IPS-NIHi7 (cell line): ENCODE measurements around the gene COL2A1.
"Not testable (repeated sequence)": the region's sequence is repeated elsewhere in the genome, so short reads cannot be mapped to it uniquely, and the experiment has no call there.

Experiments used
- DNase-seq: peaks from one replicate; pipeline ENCODE4 v3.0.0; 2012; ENCODE audit warnings: mixed read lengths; ENCODE audit errors: extremely low spot score

The COL2A1 gene

DNA sequence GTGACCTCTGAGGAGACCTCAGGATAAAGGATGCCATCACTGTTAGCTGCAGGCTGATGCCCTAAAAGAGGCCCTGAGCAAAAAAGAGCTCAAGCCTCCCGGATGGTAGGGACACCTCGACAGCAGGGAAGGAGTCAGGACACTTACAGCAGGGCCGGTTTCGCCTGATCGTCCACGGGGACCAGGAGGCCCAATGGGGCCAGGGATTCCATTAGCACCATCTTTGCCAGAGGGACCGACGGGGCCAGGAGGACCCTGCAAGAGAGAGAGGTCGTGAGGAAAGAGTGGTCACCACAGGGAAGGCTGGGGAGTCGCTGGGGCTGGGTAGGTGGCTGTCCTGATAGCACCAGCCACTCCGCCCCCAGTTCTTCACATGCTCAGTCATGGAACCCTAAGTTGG is 28.5 kb downstream of the COL2A1 start:
- no peak for DNase-seq

DNA sequence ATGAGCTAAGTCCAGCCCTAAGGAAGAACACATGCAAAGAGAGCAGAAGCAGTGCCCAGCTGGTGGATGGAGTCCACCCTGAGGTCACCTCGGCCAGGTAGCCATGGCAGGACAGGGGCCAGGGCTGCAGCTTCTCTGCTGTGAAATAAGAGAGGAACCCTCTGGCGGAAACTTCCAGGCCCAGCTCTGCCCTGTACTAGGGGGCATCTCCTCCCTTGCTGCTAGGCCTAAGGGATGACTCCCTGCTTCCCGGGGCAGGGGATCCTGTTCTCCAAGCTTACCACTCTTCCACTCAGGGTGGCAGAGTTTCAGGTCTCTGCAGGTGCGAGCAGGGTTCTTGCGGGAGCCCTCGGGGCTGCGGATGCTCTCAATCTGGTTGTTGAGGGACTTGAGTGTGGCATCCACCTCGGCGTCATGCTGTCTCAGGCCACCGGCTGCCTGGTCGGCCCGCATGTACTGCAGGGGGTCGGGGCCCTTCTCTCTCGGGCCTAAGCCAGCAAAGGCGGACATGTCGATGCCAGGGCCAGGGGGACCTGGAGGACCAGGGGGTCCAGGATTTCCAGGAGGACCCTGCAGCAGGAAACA is 29.1 kb downstream of the COL2A1 start:
- no peak for DNase-seq

DNA sequence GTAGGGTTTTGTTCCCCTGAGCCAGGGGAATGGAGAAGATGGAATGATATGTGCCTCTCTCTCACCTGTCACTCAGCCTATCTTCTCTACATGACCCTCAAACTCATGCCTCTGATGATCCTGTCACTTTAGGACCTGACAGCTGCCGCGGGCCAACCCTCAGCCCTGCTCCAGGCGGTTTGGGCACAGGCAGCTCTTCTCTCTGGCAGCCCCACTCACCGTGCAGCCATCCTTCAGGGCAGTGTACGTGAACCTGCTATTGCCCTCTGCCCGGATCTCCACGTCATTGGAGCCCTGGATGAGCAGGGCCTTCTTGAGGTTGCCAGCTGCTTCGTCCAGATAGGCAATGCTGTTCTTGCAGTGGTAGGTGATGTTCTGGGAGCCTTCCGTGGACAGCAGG is 30.4 kb downstream of the COL2A1 start:
- no peak for DNase-seq

DNA sequence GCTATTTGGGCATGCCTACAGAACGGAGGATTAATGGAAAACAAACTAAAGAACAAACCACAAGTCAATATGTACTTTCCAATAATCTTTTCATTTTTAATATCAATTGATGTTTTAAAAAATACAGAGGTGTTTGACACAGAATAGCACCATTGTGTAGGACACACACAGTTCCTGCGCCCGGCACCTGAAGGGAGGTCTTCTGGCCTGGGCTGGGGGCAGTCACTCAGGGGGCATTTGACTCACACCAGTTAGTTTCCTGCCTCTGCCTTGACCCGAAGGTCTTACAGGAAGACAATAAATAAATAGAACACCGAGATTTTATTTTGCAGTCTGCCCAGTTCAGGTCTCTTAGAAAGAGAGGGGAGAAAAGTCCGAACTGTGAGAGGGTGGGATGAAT is 31.4 kb downstream of the COL2A1 start:
- no peak for DNase-seq

DNA sequence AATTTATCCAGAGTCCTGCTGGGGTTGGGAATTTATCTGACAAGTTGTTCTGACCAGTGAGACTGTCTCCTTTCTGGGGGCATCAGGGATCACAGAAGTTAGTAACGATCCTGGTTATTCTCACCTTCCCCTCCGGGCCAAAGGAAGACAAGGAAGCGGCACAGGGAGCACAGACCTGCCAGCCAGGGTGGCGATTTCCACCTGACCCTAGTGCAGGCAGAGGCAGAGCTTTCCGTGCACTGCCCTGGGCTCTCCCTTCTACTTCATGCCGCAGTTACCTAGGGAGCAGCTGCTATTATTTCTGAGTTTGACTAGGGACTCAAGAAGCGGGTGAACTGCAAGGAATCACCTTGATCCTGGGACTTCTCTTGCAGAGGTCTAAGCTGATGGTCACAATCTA is 33.4 kb downstream of the COL2A1 start:
- DNase-seq = no peak

DNA sequence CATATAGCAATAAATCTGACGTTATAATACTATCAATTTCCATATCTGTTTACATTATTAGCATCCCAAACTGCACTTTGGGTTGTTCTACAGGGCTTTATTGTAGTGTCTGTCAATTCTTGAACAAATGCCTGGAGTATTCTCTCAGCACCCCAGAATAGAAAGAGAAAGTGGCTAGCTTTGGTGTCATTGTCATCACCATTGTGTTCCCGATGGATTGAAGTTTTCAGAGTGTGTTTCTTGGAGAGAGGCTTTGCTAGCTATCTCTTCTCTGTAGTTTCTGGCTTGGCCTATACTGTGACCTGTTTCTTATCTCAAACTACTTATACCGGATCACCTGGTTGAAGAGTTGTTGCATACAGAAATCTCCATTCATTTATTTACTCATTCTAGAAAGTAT is 34.4 kb downstream of the COL2A1 start:
- DNase-seq = no peak

DNA sequence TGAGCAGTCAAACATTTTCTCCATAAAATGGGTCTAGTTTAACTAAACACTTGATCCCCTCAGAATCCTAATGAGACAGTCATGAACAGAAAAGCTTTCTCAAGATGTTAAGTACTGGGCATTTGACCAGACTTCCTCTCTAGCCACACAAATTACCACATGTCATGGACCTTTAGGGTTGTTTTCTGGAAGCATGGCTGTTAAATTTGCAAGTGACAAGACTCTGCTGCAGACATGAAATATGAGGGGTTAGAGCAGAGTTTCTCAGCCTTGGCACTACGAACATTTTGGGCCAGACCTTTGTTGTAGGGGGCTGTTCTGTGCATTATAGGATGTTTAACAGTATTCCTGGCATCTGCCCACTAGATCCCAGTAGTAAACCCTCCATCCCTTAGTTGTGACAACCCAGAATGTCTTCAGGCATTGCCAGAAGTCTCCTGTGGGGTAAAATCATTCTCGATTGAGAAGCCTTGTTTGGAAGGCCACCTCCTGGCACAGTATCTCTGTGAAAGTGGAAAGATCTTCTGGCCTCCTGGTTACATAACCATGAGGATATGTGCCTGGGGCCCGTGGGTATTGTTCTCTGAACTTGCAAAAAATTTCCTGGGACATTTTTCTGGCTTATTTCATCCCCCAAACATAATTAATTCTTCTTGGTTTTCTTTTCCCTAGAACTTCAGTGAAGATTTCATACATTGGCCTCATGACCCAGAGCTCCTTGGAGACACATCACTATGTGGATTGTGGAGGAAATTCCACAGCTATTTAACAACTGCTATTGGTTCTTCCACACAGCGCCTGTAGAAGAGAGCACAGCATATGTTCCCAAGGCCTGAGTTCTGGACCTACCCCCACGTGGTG is 36.6 kb downstream of the COL2A1 start:
- no peak for DNase-seq

DNA sequence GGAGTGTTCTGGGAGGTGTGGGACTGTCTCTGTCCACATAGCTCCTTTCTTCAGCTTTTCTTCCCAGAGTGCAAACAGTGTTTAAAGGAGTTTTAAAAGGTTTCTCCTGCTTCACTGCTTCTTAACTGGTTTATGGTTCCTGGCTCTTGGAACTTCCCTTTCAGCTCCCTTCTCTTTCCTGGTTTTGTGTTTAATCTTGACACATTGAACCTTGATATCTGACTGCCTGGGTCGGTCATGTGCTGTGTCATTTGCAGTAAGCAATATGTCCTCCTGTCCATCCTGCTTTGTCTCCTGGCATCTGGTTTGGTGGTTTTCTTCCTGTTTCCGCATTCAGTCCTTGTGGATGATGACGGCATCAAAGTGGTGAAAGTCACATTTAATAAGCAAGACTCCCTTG is 38.7 kb downstream of the COL2A1 start:
- no peak for DNase-seq

DNA sequence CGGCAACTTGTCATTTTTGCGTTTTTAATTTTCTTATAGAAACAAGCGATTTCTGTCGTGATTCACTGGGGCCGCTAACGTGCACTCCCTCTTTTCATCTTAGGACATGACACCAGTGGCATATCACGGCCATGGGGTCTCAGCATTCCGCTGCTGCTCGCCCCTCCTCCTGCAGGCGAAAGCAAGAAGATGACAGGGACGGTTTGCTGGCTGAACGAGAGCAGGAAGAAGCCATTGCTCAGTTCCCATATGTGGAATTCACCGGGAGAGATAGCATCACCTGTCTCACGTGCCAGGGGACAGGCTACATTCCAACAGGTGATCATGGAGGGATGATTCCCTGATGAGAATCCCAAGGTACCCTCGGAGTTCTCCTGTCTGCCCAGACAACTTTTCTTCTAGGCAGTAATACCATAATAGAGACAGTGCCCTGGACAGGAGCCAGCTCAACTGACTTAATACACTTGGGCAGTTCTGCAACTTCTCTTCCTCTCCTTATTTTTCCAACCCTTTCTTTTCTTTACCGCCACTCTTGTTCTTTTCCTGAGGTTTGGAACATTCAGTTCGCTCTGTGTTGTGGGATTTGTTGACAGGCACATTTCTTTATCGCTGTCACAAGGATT is 40.1 kb downstream of the COL2A1 start:
- peak; percentile 41 for DNase-seq

DNA sequence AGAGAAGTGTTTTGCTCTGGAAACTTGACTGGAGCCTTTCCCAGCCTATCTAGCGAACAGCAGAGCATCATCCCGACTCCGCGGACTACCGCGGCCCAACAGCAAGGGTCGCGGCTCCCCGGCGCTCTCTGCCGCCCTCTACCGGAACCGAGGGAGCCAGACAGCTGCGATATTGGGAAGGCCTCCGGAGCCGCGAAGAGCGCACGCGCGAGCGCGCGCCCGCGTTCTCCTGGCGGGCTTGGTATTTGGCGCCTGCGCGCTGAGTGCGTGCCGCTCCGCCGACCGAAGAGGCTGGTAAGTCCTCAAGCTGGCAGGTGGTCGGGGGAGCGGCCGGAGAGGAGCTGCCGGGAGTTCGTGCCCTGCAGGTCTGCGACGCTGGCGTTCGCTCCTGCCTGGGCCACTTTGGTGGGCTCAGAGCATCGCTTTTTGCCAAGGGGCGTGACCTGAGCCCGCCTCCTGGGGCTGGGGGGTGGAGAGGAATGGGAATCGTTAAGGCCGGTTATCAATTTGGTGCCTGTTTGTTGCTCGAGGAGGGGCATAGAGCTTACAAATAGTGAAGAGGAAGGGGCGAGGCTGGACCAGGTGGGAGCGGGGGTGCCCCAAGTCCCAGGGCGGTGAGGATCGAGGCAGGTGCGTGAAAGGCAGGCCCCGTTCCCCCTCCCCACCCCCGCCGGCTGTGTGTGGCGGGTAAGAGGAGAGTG is 40.8 kb downstream of the COL2A1 start, which contains the start of gene TMEM106C:
Gene TMEM106C (plus strand): TSS at position 257 of the 701 bp plus-strand sequence. CDS start 641 bp downstream, outside the sequence.
- DNase-seq = peak; percentile 100

DNA sequence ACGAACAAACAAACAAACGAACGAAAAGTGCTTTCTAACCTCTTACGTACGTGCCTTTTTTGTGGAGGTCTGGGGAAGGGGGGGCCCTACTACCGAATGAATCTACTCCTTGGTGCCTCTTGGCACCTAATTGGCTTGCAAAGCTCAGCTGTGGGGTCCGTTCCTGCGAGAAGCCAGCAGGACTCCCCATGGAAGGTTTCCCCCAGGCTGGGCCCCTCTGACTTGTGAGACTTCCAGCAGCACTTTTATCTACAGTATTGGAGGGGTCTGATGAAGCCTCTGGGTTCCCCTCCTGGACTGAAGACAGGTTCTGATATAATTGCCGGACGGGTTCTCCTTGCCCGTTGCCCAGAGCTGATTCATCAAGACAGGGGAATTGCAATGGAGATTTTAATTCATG is 42.1 kb downstream of the COL2A1 start:
- no peak for DNase-seq

DNA sequence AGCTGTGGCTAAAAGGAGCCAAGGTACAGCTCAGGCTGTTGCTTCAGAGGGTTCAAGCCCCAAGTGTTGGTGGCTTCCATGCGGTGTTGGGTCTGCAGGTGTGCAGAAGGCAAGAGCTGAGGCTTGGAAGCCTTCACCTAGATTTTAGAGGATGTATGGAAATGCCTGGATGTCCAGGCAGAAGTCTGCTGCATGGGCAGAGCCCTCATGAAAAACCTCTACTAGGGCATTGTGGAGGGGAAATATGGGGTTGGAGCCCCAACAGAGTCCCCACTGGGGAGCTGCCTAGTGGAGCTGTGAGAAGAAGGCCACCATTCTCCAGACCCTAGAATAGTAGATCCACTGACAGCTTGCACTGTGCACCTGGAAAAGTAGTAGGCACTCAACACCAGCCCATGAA is 46.6 kb downstream of the COL2A1 start:
- not testable (repeated sequence) for DNase-seq

DNA sequence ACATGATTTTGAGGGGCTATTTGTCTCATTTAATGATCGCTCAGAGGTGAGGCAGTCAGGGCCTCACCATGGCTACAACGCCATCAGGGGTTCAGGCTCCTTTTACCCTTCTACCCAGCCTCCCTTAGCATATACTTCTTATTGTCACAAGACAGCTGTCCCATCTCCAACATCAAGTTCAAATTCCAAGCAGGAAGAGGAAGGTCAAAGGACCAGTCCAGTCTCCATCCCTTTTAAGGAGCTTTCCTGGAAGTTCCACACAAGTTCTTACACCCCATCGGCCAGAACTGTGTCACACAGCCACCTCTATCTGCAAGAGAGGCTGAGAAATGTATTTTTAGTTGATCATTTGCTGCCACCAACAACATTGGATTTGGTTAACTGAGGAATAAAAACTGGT is 49.2 kb downstream of the COL2A1 start:
- no peak for DNase-seq

DNA sequence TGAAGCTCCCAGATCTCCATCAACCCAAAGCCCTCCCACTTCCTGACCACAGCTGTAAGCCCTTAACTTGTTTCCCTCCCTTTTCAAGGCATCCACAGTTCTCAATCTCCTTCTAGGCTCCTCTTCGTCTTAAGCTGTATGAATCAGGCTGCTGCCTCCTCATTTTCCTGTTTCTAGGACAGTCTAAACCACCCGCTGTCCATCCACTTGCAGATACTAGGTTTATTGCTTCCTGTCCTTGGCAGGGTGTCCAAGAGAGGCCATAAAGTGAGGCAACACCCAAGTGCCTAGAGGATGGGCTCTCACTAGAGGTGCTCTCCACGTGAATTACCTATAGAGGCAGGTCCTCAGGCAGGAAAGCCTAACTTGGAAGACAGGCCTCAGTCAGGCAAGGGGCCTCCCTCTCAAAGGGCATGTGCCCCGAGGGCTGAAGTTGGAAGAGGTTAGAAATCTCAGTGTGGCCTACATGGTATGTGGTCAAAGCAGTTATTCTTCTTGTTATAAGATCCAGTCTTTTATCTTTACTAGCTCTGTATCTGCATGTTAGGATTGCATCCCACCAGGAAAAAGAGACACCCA is 49.7 kb downstream of the COL2A1 start:
- DNase-seq = no peak

DNA sequence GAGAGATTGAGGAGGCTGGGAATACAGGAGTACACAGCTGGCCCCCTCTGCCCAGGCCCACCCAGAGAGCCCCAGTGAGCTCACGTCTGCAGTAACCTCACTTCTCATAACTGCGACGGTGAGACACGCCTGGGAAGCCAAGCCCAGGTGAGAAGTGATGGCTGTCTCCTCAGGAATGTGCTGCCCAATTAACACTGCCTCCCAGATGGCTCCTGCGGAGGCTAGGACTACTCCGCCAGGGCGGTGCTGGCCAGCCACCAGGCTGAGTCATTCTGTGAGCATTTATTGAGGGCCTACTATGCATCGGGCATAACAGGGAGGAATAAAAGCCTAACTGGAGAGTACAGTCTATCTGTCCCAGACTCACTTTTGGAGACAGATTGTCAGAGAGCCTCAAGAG is 50.2 kb downstream of the COL2A1 start:
- no peak for DNase-seq

DNA sequence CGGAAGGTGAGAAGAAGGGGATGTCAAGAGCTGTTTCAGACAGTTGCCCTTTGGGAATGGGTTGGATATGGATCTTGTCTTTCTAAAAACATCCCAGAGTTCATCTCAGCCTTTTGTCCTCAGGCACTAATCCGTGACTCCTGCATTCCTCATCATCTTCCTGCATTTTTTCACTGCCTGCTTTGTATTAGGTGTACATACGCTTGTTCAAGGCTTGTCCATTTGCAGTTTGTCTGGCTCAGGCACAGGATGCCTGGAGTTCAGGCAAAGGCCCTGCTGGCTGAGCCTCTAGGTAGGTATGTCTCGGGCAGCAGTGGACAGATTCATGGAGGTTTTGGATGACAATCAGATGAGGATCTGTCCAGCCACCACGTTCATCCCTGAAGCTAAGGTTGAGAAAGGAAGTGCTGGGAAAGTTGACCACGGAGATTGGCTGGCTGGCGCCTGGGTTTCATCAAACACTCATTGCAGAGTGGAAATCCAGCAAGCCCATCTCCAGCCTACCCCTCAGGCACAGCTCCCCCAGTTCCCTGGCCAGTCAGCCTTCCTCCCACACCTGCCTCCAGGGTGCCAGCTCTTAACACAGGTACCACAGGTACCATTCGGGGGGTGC is 53.3 kb downstream of the COL2A1 start:
- no peak for DNase-seq

DNA sequence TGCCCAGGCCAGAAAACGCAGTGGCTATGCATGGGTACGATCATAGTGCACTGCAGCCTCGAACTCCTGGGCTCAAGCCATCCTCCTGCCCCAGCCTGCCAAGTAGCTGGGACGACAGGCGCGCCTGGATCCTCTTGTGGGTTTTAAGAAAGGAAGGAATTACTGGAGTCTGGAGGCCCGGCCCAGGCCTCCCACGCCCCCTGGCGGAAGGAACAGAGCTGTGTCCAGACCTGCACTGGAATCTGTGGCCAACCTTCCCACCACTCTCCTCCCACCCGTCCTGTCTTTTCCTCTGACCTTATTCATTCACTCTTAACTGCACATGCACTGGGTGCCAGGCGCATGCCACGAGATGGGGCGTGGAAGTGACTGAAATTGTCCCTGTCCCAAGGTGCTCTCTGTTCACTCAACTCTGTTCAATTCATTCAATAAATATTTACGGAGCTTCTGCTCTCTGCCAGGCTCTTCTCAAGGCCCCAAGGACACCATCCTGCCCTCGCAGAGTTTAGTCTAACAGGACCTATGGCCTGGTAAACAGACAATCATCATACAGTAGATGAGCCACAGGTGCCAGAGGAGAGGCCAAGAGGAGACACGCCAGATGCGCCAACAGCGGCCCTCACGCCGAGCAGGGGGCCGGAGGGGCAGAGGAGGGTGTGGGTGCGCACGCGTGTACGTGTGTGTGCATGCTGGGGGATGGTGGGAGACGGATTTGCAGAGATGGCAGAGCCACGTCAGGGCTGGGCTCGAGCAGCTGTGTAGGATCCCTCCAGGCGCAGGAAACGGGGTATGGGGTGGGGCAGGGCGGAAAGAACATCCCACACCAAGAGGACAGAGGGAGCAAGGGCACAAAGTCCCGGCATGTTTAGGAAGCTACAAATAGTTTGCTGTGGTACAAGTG is 54.6 kb downstream of the COL2A1 start:
- peak; percentile 92 for DNase-seq

DNA sequence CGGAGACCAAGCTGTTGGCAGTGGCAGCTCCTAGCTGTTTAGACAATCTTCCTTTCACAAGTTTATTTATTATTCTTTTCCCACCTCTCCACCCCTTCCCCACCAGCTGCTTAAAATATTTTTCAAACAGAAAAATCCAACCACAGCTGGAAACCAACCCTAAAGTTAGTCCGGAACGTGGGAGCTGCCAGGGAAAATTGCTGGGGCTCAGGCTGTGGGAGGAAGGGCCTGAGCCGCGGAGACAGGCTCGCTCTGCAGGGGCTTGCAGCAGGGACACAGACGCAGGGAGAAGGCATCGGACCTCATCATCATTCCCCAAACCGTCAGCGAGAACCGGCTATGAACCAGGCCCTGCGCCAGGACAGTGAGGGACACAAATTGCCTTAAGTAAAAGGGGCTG is 56.9 kb downstream of the COL2A1 start:
- no peak for DNase-seq

DNA sequence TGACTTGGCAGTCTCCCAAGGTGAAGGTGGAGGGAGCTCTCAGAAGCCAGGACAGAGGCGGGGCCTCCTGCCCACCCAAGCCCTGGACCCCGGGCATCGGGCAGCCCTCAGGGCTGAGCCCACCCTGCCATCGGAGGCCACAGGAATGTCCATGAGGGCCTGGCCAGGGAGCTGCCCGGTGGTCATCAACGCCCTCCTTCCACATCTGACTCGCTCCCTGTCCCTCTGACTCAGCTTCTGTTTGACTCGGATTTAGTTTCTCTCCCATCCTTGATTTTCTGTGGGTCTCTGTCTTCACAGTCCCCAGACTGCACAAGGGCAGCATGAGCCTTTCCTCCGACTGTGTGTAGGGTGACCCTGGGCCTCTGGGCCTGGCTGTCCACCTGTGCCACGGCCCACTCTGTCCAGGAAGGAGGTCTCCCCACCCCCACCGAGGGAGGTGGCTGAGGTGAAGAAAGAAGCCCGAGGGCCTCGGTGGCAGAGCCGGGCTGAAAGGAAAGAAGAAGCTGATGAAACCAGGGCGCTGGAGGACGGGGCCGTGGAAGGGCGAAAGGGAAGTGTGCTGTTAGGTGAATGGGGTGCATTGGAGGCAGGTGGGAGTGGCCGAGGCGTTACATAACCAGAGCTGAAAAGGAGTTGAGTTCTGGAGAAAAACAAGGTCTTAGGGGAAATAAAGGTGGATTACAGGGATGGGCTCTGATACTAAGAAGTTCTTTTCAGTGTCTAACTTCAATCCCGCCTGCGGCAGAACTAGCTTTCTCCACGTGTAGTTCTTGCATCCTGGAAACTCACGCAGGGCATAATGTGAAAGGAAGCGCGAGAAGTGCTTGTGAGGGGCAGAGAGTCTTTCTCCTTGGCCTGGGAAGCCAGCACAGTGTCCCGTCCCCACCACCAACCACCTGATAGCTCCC is 57.6 kb downstream of the COL2A1 start:
- no peak for DNase-seq
